ENCODE data around the gene FAM222A.

The FAM222A gene

GRCh38 chr12:109802828-109803227, 89.2 kb downstream of the FAM222A start:
- ATAC-seq (replicated peaks) (no peak), DNase-seq (no peak)
- no peaks in the 10 kb centered on the region for H3K36me3 Mint-ChIP-seq (ENCODE audit: insufficient read depth)
- peaks cover 0 to 4% of the 10 kb centered on the region in 2 donors for H3K4me1 Mint-ChIP-seq (ENCODE audit: low read depth in 2 of 2)
- H3K4me3 Mint-ChIP-seq, result no peak overlapping the region
- peaks cover 0 to 8% of the 10 kb centered on the region in 2 donors for H3K27me3 Mint-ChIP-seq
- H3K9me3 Mint-ChIP-seq, result no peaks in the 10 kb centered on the region
- H3K27ac Mint-ChIP-seq, result no peak overlapping the region

GRCh38 chr12:109803678-109804077, 90.1 kb downstream of the FAM222A start:
- Mint-ChIP-seq H3K9me3 (no peaks in the 10 kb centered on the region), H3K27ac (no peak overlapping the region), H3K4me3 (no peak overlapping the region), H3K4me1 (ENCODE audit: low read depth in 2 of 2) (peaks cover 0 to 4% of the 10 kb centered on the region in 2 donors), H3K27me3 (no peaks in the 10 kb centered on the region), H3K36me3 (ENCODE audit: insufficient read depth) (no peaks in the 10 kb centered on the region)
- no peak for ATAC-seq (replicated peaks)
- no peak for DNase-seq

GRCh38 chr12:109804820-109805761, 91.5 kb downstream of the FAM222A start:
- DNase-seq (peak; percentile 65 to 73 (median 65)), ATAC-seq (replicated peaks) (peak; percentile 82)
- Mint-ChIP-seq H3K27me3 (no peaks in the 10 kb centered on the region), H3K4me1 (ENCODE audit: low read depth in 2 of 2) (peaks cover 0 to 4% of the 10 kb centered on the region in 2 donors), H3K36me3 (ENCODE audit: insufficient read depth) (no peaks in the 10 kb centered on the region), H3K4me3 (no peak overlapping the region), H3K27ac (peak overlapping the region; percentile 33 to 59), H3K9me3 (no peaks in the 10 kb centered on the region)

- Mint-ChIP-seq H3K27ac (no peak overlapping the region), H3K36me3 (ENCODE audit: insufficient read depth) (no peaks in the 10 kb centered on the region), H3K4me1 (ENCODE audit: low read depth in 2 of 2) (peaks cover 0 to 4% of the 10 kb centered on the region in 2 donors), H3K9me3 (no peaks in the 10 kb centered on the region), H3K27me3 (no peaks in the 10 kb centered on the region), H3K4me3 (no peak overlapping the region)
- DNase-seq (no peak), ATAC-seq (replicated peaks) (no peak)
Measured at GRCh38 chr12:109807954-109808643, 94.5 kb downstream of the FAM222A start.

GRCh38 chr12:109808876-109809646, 95.4 kb downstream of the FAM222A start:
- DNase-seq (no peak), ATAC-seq (replicated peaks) (no peak)
- H3K4me1 Mint-ChIP-seq (ENCODE audit: low read depth in 2 of 2), result peaks cover 0 to 4% of the 10 kb centered on the region in 2 donors
- H3K9me3 Mint-ChIP-seq, result no peaks in the 10 kb centered on the region
- no peak overlapping the region for H3K27ac Mint-ChIP-seq
- no peak overlapping the region for H3K4me3 Mint-ChIP-seq
- H3K36me3 Mint-ChIP-seq (ENCODE audit: insufficient read depth), result no peaks in the 10 kb centered on the region
- no peaks in the 10 kb centered on the region for H3K27me3 Mint-ChIP-seq

GRCh38 chr12:109810954-109811623, 97.5 kb downstream of the FAM222A start:
- no peaks in the 10 kb centered on the region for H3K27me3 Mint-ChIP-seq
- ATAC-seq (replicated peaks) (no peak), DNase-seq (no peak)
- H3K27ac Mint-ChIP-seq, result no peak overlapping the region
- H3K4me1 Mint-ChIP-seq (ENCODE audit: low read depth in 2 of 2), result no peaks in the 10 kb centered on the region
- H3K36me3 Mint-ChIP-seq (ENCODE audit: insufficient read depth), result no peaks in the 10 kb centered on the region
- no peak overlapping the region for H3K4me3 Mint-ChIP-seq
- H3K9me3 Mint-ChIP-seq, result no peaks in the 10 kb centered on the region

GRCh38 chr12:109811624-109811995, 98.0 kb downstream of the FAM222A start:
- no peaks in the 10 kb centered on the region for H3K36me3 Mint-ChIP-seq (ENCODE audit: insufficient read depth)
- no peak overlapping the region for H3K27ac Mint-ChIP-seq
- DNase-seq (no peak), ATAC-seq (replicated peaks) (no peak)
- no peaks in the 10 kb centered on the region for H3K27me3 Mint-ChIP-seq
- no peaks in the 10 kb centered on the region for H3K9me3 Mint-ChIP-seq
- H3K4me3 Mint-ChIP-seq, result no peak overlapping the region
- H3K4me1 Mint-ChIP-seq (ENCODE audit: low read depth in 2 of 2), result no peaks in the 10 kb centered on the region

- H3K4me3 Mint-ChIP-seq, result no peak overlapping the region
- no peaks in the 10 kb centered on the region for H3K9me3 Mint-ChIP-seq
- H3K36me3 Mint-ChIP-seq (ENCODE audit: insufficient read depth), result no peaks in the 10 kb centered on the region
- DNase-seq, result no peak
- no peak for ATAC-seq (replicated peaks)
- peaks cover 4 to 10% of the 10 kb centered on the region in 2 donors for H3K27me3 Mint-ChIP-seq
- no peaks in the 10 kb centered on the region for H3K4me1 Mint-ChIP-seq (ENCODE audit: low read depth in 2 of 2)
- no peak overlapping the region for H3K27ac Mint-ChIP-seq
Measured at GRCh38 chr12:109813810-109814416, 100.3 kb downstream of the FAM222A start.

GRCh38 chr12:109814600-109815150, 101.0 kb downstream of the FAM222A start:
- Mint-ChIP-seq H3K9me3 (no peaks in the 10 kb centered on the region), H3K4me1 (ENCODE audit: low read depth in 2 of 2) (no peaks in the 10 kb centered on the region), H3K4me3 (no peak overlapping the region), H3K27ac (no peak overlapping the region), H3K27me3 (peaks cover 11 to 16% of the 10 kb centered on the region in 2 donors), H3K36me3 (ENCODE audit: insufficient read depth) (no peaks in the 10 kb centered on the region)
- no peak for DNase-seq
- no peak for ATAC-seq (replicated peaks)

GRCh38 chr12:109815225-109815624, 101.6 kb downstream of the FAM222A start:
- peaks cover 17 to 21% of the 10 kb centered on the region in 2 donors for H3K27me3 Mint-ChIP-seq
- DNase-seq (no peak), ATAC-seq (replicated peaks) (no peak)
- no peak overlapping the region for H3K4me3 Mint-ChIP-seq
- H3K36me3 Mint-ChIP-seq (ENCODE audit: insufficient read depth), result no peaks in the 10 kb centered on the region
- H3K4me1 Mint-ChIP-seq (ENCODE audit: low read depth in 2 of 2), result no peaks in the 10 kb centered on the region
- no peak overlapping the region for H3K27ac Mint-ChIP-seq
- no peaks in the 10 kb centered on the region for H3K9me3 Mint-ChIP-seq

- ATAC-seq (replicated peaks) (no peak), DNase-seq (no peak)
- Mint-ChIP-seq H3K36me3 (ENCODE audit: insufficient read depth) (no peaks in the 10 kb centered on the region), H3K9me3 (no peaks in the 10 kb centered on the region), H3K27ac (no peak overlapping the region), H3K4me1 (ENCODE audit: low read depth in 2 of 2) (no peaks in the 10 kb centered on the region), H3K27me3 (peaks cover 22 to 24% of the 10 kb centered on the region in 2 donors), H3K4me3 (no peak overlapping the region)
Measured at GRCh38 chr12:109815757-109816617, 102.4 kb downstream of the FAM222A start.

- no peaks in the 10 kb centered on the region for H3K36me3 Mint-ChIP-seq (ENCODE audit: insufficient read depth)
- DNase-seq (no peak), ATAC-seq (replicated peaks) (no peak)
- H3K4me1 Mint-ChIP-seq (ENCODE audit: low read depth in 2 of 2), result no peaks in the 10 kb centered on the region
- H3K27ac Mint-ChIP-seq, result no peak overlapping the region
- no peaks in the 10 kb centered on the region for H3K9me3 Mint-ChIP-seq
- no peak overlapping the region for H3K4me3 Mint-ChIP-seq
- H3K27me3 Mint-ChIP-seq, result peaks cover 31 to 33% of the 10 kb centered on the region in 2 donors
Measured at GRCh38 chr12:109816870-109817269, 103.2 kb downstream of the FAM222A start.
